Skin of body (tissue), 2 donors: ENCODE measurements around the gene ABAT. TPM values are rescaled to one million over a fixed set of nuclear protein-coding genes. Genes with fewer than 3 reads are reported as not detected.
"Not testable (repeated sequence)": the region's sequence is repeated elsewhere in the genome, so short reads cannot be mapped to it uniquely, and the experiment has no call there.

Experiments used
- DNase-seq: peaks from one replicate; lab custom pipeline; 2025; lab: John Stamatoyannopoulos, UW
- total RNA-seq: library from RNA; depleted of rRNA; stranded (reverse); fragments of >200 nt; gene quantifications from one replicate; pipeline ENCODE4 v1.2.3, GENCODE V29; 2014

The ABAT gene
- total RNA-seq, 1 donor from 2014 or later = 5.8 TPM

- DNase-seq = no peak
These were observed 24.4 kb upstream of the ABAT start for GRCh38 chr16:8649829-8650554.

GRCh38 chr16:8651958-8652357 is 22.5 kb upstream of the ABAT start:
- DNase-seq = not testable (repeated sequence)

GRCh38 chr16:8655184-8655717 is 19.2 kb upstream of the ABAT start:
- no peak for DNase-seq

- no peak for DNase-seq
These were observed 18.0 kb upstream of the ABAT start for GRCh38 chr16:8656376-8656775.

GRCh38 chr16:8660841-8661301 is 13.5 kb upstream of the ABAT start:
- no peak for DNase-seq

- DNase-seq = no peak
These were observed 12.7 kb upstream of the ABAT start for GRCh38 chr16:8661703-8662102.

- DNase-seq = no peak
These were observed 11.0 kb upstream of the ABAT start for GRCh38 chr16:8663192-8664089.

GRCh38 chr16:8665529-8665928 is 8.9 kb upstream of the ABAT start:
- DNase-seq = no peak

GRCh38 chr16:8667492-8667891 is 6.9 kb upstream of the ABAT start:
- DNase-seq = no peak

- no peak for DNase-seq
These were observed 6.3 kb upstream of the ABAT start for GRCh38 chr16:8668113-8668512.

GRCh38 chr16:8669481-8669880 is 4.9 kb upstream of the ABAT start:
- DNase-seq = no peak

GRCh38 chr16:8670014-8670560 is 4.3 kb upstream of the ABAT start:
- DNase-seq = no peak

GRCh38 chr16:8673611-8674412 is 605 bp upstream of the ABAT start:
- no peak for DNase-seq

GRCh38 chr16:8675183-8676159 is 1.1 kb downstream of the ABAT start:
- DNase-seq = no peak

GRCh38 chr16:8676160-8676547 is 1.7 kb downstream of the ABAT start:
- no peak for DNase-seq

- DNase-seq = no peak
These were observed 2.4 kb downstream of the ABAT start for GRCh38 chr16:8676737-8677375.

- no peak for DNase-seq
These were observed 3.1 kb downstream of the ABAT start for GRCh38 chr16:8677481-8677880.

GRCh38 chr16:8678068-8678927 is 3.9 kb downstream of the ABAT start:
- no peak for DNase-seq
